A549 (cell line): ENCODE data around the gene ZNF33B. TPM values are rescaled to one million over a fixed set of nuclear protein-coding genes. Genes with fewer than 3 reads are reported as not detected.
A peak's percentile ranks its signal among the peaks of the same experiment; 100 is the strongest.

Experiments
- ATAC-seq, 2 experiments: fragments of 200-7000 bp in 1 of 2; fragments of >200 bp in 1 of 2; cut with Nextera tagmentation in 1 of 2; cut with Tn5 transposase in 1 of 2; 3 replicates each; pipeline versions ENCODE4 v1.8.0 to v1.9.1; 2018 to 2020; ENCODE audit warnings: mild to moderate bottlenecking in 1 of 2, moderate library complexity in 1 of 2
- CTCF ChIA-PET: fragments of 300-600 bp; sonication (Branson Sonifier 250); formaldehyde crosslinking; extraction: SDS; loops from one replicate; lab custom pipeline; 2021; ENCODE audit warnings: antibody characterized with exemption, inconsistent platforms; lab: Yijun Ruan, JAX
- POLR2A ChIA-PET: fragments of 350-600 bp; formaldehyde crosslinking; extraction: SDS; loops from one replicate; lab custom pipeline; 2021; ENCODE audit warnings: antibody characterized with exemption, inconsistent platforms; lab: Yijun Ruan, JAX
- DNase-seq, 2 experiments: peaks; one replicate each; pipeline versions ENCODE4 v3.0.0 to v3.0.0-alpha.2; 2011 to 2016; ENCODE audit warnings: low read depth in 1 of 2, low spot score in 1 of 2
- FAIRE-seq: peaks from 2 replicates; lab custom pipeline; 2011; peaks lifted over from hg19 to GRCh38; lab: Jason Lieb, UNC
- H3K27ac ChIP-seq, 2 experiments: fragments of >200 bp; sonication (Bioruptor Twin); formaldehyde crosslinking; 3 replicates each; pipeline ENCODE4 v1.5.1; 2016 to 2017
- H3K4me1 ChIP-seq: fragments of >200 bp; sonication (Bioruptor Twin); formaldehyde crosslinking; 3 replicates; pipeline ENCODE4 v1.6.1; 2016
- H3K4me2 ChIP-seq: fragments of >200 bp; sonication (Bioruptor Twin); formaldehyde crosslinking; 3 replicates; pipeline ENCODE4 v1.6.1; 2016
- H3K4me3 ChIP-seq: fragments of >200 bp; sonication (Bioruptor Twin); formaldehyde crosslinking; 3 replicates; pipeline ENCODE4 v1.5.1; 2016
- H3K9me3 ChIP-seq: fragments of >200 bp; sonication (Bioruptor Twin); formaldehyde crosslinking; 3 replicates; pipeline ENCODE4 v1.6.1; 2016
- CEBPB ChIP-seq, 2 experiments: fragments of >200 bp in 1 of 2; sonication (Bioruptor Twin) in 1 of 2; formaldehyde crosslinking in 1 of 2; IDR thresholded peaks; 2 replicates each; pipeline ENCODE4 v1.6.1; 2012 to 2016
- CHD2 ChIP-seq: fragments of 150-350 bp; IDR thresholded peaks from 2 replicates; pipeline ENCODE4 v1.6.1; 2014; ENCODE audit warnings: low read length; ENCODE audit not compliant: partially characterized antibody
- CHD4 ChIP-seq: fragments of 200-600 bp; sonication (generic); IDR thresholded peaks from 2 replicates; pipeline ENCODE4 v1.6.1; 2016; ENCODE audit warnings: antibody characterized with exemption, mild to moderate bottlenecking, borderline replicate concordance
- E2F6 ChIP-seq: IDR thresholded peaks from 2 replicates; pipeline ENCODE4 v1.6.1; 2012; ENCODE audit warnings: low read depth, borderline replicate concordance
- EHMT2 ChIP-seq: fragments of 200-600 bp; sonication (generic); IDR thresholded peaks from 2 replicates; pipeline ENCODE4 v1.6.1; 2016; ENCODE audit warnings: antibody characterized with exemption, low read depth, mild to moderate bottlenecking, moderate library complexity
- ESRRA ChIP-seq: fragments of 150-350 bp; IDR thresholded peaks from 2 replicates; pipeline ENCODE4 v1.6.1; 2014; ENCODE audit warnings: mild to moderate bottlenecking, low read length, borderline replicate concordance
- HDAC2 ChIP-seq: fragments of 200-600 bp; sonication (generic); IDR thresholded peaks from 2 replicates; pipeline ENCODE4 v1.6.1; 2016
- HEYL ChIP-seq: fragments of 250-450 bp; sonication (Bioruptor Pico); IDR thresholded peaks from 2 replicates; pipeline ENCODE4 v1.8.0; 2021; ENCODE audit warnings: mild to moderate bottlenecking, moderate library complexity
- JUN ChIP-seq, 2 experiments: fragments of >200 bp; sonication (Bioruptor Twin); formaldehyde crosslinking; IDR thresholded peaks; 2 replicates in 1 of 2; 3 replicates in 1 of 2; pipeline ENCODE4 v1.6.1; 2016 to 2017
- JUNB ChIP-seq: fragments of >200 bp; sonication (Bioruptor Twin); formaldehyde crosslinking; IDR thresholded peaks from 2 replicates; pipeline ENCODE4 v1.6.1; 2016
- KDM5A ChIP-seq: fragments of 200-600 bp; sonication (generic); IDR thresholded peaks from 2 replicates; pipeline ENCODE4 v1.6.1; 2016; ENCODE audit warnings: antibody characterized with exemption, mild to moderate bottlenecking
- MAZ ChIP-seq: fragments of 150-350 bp; IDR thresholded peaks from 2 replicates; pipeline ENCODE4 v1.6.1; 2014; ENCODE audit warnings: antibody characterized with exemption, low read depth, low read length, borderline replicate concordance
- MYC ChIP-seq: IDR thresholded peaks from 2 replicates; pipeline ENCODE4 v1.6.1; 2012; ENCODE audit warnings: mild to moderate bottlenecking, inconsistent platforms, low read length, improper control_type of control experiment, borderline replicate concordance
- NPAS2 ChIP-seq: fragments of 250-450 bp; sonication (Bioruptor Pico); IDR thresholded peaks from 2 replicates; pipeline ENCODE4 v1.8.0; 2022; ENCODE audit warnings: mild to moderate bottlenecking, moderate library complexity, borderline replicate concordance
- PBX3 ChIP-seq: IDR thresholded peaks from 2 replicates; pipeline ENCODE4 v1.6.1; 2012
- REST ChIP-seq: fragments of 200-600 bp; sonication (generic); IDR thresholded peaks from 2 replicates; pipeline ENCODE4 v1.6.1; 2016; ENCODE audit warnings: antibody characterized with exemption, mild to moderate bottlenecking, moderate library complexity
- RFX5 ChIP-seq: fragments of 450-650 bp; IDR thresholded peaks from 2 replicates; pipeline ENCODE4 v1.7.1; 2014; ENCODE audit warnings: antibody characterized with exemption, mild to moderate bottlenecking, moderate library complexity
- SMC3 ChIP-seq: fragments of >200 bp; sonication (Bioruptor Twin); formaldehyde crosslinking; IDR thresholded peaks from 3 replicates; pipeline ENCODE4 v1.6.1; 2018; ENCODE audit warnings: inconsistent platforms
- SREBF2 ChIP-seq: fragments of 450-650 bp; IDR thresholded peaks from 2 replicates; pipeline ENCODE4 v1.6.1; 2014; ENCODE audit warnings: mild to moderate bottlenecking, moderate library complexity
- ZFP36 ChIP-seq: fragments of 450-650 bp; IDR thresholded peaks from 2 replicates; pipeline ENCODE4 v1.6.1; 2014; ENCODE audit warnings: borderline replicate concordance; ENCODE audit not compliant: partially characterized antibody
- ZNF302 ChIP-seq: fragments of 250-450 bp; sonication (Bioruptor Pico); IDR thresholded peaks from 2 replicates; pipeline ENCODE4 v1.9.0; 2021; ENCODE audit warnings: inconsistent platforms, mild to moderate bottlenecking, moderate library complexity
- WGBS: methylation state at CpG from one replicate; pipeline ENCODE4 v1.1.6; 2017; ENCODE audit errors: missing lambda C conversion rate; 5-methylcytosine and 5-hydroxymethylcytosine counted together
- polyA plus RNA-seq, 4 experiments: library from polyadenylated mRNA; depleted of rRNA in 3 of 4; stranded (reverse); fragments of >200 nt; fragmentation: RNase III in 1 of 4; extraction: RNeasy Plus Mini Kit Qiagen cat#74134 plus additional on column Dnase treatment in 1 of 4; gene quantifications; 2 replicates in 3 of 4; 3 replicates in 1 of 4; pipeline ENCODE4 v1.2.3, GENCODE V29; 2011 to 2017

Gene ZNF33B
- polyA plus RNA-seq, 2 of the 4 experiments (the other 2 are of a cell fraction) = 10.7 to 12.4 TPM

- H3K4me1 ChIP-seq = no peaks in the 10 kb centered on the region
- no peak overlapping the region for H3K4me3 ChIP-seq
- WGBS = 90% methylated on average over 1 of the region's 1 CpG
- no peak overlapping the region for H3K4me2 ChIP-seq
- peaks cover 93% of the 10 kb centered on the region for H3K9me3 ChIP-seq
- H3K27ac ChIP-seq = no peak overlapping the region
- TF ChIP-seq HDAC2 (no peak), JUN (IDR thresholded peaks at IDR 0.05) (no peak), ESRRA (no peak), PBX3 (no peak), SMC3 (no peak), CHD2 (no peak), REST (no peak), HEYL (CRISPR knock-in tag) (no peak), EHMT2 (no peak), E2F6 (no peak), ZFP36 (no peak)
- FAIRE-seq = no peak
- peak in 1 of 2 experiments; percentile 21 for DNase-seq
- CTCF ChIA-PET = no interaction called here
- ATAC-seq = no peak
- POLR2A ChIA-PET = no interaction called here
These were observed 45.1 kb downstream of the ZNF33B start for GRCh38 chr10:42593284-42593683.

- DNase-seq (no peak), ATAC-seq (no peak), FAIRE-seq (no peak)
- CTCF ChIA-PET = no interaction called here
- peaks cover 64% of the 10 kb centered on the region for H3K9me3 ChIP-seq
- no peak overlapping the region for H3K4me3 ChIP-seq
- 60% methylated on average over 3 of the region's 5 CpGs for WGBS
- no peaks in the 10 kb centered on the region for H3K4me1 ChIP-seq
- TF ChIP-seq CEBPB (IDR thresholded peaks at IDR 0.05) (peak in 1 of 2 experiments; percentile 49; a peak in 3 of 4 replicates), E2F6 (no peak)
- no peak overlapping the region for H3K27ac ChIP-seq
- POLR2A ChIA-PET = no interaction called here
- H3K4me2 ChIP-seq = no peak overlapping the region
These were observed 54.5 kb downstream of the ZNF33B start for GRCh38 chr10:42583828-42584227.

GRCh38 chr10:42578019-42578418 is 60.4 kb downstream of the ZNF33B start:
- TF ChIP-seq JUNB = no peak
- TF ChIP-seq RFX5 = no peak
- TF ChIP-seq MYC = no peak
- TF ChIP-seq KDM5A = no peak
- no peak for TF ChIP-seq NPAS2 (CRISPR knock-in tag)
- TF ChIP-seq PBX3 = no peak
- TF ChIP-seq E2F6 = no peak
- no peak for TF ChIP-seq MAZ
- no peak for TF ChIP-seq CHD4
- no peak for TF ChIP-seq ZNF302 (CRISPR knock-in tag)
- TF ChIP-seq SREBF2 = no peak
- TF ChIP-seq, all 56 proteins: peak for 0
- FAIRE-seq (no peak), ATAC-seq (no peak), DNase-seq (no peak)
- H3K4me1 ChIP-seq = no peaks in the 10 kb centered on the region
- H3K4me3 ChIP-seq = no peak overlapping the region
- no peak overlapping the region for H3K27ac ChIP-seq
- ChIA-PET POLR2A (no interaction called here), CTCF (no interaction called here)
- WGBS = 29% methylated on average over 4 of the region's 7 CpGs
- no peak overlapping the region for H3K4me2 ChIP-seq
- H3K9me3 ChIP-seq = peaks cover 18% of the 10 kb centered on the region; the same call in 2 of the 3 replicates
